DMS114 treated with DMSO at 0.1 percent for 48 hours (cell line): ENCODE results near the gene TIMM17A.

Experiments used
- DNase-seq: peaks from one replicate; lab custom pipeline; 2025; ENCODE audit not compliant: unreplicated experiment; lab: John Stamatoyannopoulos, UW

TIMM17A gene

DNA sequence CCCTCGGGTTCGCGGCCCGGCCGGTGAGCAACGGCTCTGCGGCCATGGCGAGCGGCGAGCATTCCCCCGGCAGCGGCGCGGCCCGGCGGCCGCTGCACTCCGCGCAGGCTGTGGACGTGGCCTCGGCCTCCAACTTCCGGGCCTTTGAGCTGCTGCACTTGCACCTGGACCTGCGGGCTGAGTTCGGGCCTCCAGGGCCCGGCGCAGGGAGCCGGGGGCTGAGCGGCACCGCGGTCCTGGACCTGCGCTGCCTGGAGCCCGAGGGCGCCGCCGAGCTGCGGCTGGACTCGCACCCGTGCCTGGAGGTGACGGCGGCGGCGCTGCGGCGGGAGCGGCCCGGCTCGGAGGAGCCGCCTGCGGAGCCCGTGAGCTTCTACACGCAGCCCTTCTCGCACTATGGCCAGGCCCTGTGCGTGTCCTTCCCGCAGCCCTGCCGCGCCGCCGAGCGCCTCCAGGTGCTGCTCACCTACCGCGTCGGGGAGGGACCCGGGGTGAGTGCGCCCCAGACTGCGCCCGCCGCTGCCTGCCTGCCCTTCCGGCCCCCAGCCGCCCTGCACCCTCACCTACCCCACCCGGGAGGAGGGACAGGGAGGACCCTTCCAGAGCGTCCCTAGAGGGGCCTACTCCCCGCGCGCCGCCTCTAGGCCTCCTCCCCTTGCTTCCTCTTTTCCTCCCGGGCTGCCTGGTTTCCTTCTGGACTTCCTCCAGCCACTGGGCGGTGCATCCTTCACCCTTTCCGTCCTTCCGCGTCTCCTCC, 27.5 kb downstream of the TIMM17A start, which contains the start of gene RNPEP:
RNPEP (plus strand) TSS at position 26 of the 757 bp plus-strand sequence; CDS start at position 45, 19 bp downstream.
- DNase-seq = peak; percentile 58

DNA sequence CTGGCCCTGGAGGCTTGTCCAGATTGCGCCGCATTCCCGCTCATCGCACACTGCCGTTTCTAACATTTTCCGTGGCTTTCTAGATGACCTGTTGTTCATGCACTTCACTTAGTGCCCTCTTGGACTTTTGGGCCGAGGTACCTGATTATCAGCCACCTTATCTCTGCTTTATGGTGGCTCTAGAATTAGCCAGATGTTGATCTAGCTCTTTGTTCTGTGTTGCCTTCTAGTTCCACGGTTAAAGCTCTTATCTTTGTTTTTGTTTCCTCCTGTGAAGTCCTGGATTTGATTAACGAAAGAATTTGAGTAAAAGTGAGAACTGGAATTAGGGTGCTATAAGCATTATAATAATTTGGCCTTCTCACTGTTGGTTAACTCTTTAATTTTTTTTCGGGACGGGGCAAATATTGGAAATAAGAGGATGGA, 28.1 kb downstream of the TIMM17A start:
- DNase-seq = no peak

DNA sequence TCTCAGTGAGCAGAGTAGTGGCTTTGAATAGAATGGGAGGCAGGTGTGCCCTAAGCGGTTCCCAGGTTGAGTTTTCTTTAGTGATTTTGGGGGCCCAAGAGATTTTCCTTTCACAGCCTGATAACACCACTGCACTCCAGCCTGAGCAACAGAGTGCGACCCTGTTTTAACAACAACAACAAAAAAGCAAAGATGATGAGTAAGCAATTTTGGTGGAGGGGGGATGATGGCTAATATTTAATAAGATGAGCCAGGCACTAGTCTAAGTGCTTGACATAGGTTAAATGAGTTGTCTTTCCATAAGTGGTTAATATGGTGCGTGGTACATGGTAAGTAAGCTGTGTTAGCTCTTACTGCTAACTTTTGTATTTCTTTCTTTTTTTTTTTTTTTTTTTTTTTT, 29.1 kb downstream of the TIMM17A start:
- no peak for DNase-seq

DNA sequence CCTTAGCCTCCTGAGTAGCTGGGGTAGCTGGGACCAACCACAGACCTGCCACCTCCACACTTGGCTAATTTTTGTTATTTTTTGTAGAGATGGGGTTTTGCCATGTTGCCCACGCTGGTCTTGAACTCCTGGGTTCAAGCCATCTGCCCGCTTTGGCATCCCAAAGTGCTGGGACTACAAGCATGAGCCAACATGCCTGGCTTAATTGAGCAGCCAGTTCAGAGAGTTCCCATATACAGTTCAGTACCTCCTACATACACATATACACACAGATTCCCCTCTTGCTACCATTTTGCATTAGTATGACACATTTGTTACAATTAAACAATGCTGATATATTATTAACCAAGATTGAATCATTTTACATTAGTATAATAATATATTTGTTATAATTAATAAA, 30.1 kb downstream of the TIMM17A start:
- DNase-seq = no peak

DNA sequence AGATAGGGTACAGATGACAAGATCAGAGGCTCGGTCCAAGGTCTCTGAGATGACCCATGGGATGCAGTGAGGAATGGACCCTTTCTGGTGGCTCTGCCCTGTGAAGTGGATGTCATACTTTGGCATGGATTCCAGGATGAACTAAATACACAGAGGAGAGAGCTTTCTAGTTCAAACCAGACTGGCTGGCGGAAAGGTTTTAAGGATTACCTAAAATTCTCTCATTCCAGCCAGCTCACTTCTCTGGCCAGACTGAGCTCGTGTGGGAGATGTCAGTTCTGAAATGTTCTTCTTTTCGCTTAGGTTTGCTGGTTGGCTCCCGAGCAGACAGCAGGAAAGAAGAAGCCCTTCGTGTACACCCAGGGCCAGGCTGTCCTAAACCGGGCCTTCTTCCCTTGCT, 33.3 kb downstream of the TIMM17A start:
- DNase-seq = no peak

DNA sequence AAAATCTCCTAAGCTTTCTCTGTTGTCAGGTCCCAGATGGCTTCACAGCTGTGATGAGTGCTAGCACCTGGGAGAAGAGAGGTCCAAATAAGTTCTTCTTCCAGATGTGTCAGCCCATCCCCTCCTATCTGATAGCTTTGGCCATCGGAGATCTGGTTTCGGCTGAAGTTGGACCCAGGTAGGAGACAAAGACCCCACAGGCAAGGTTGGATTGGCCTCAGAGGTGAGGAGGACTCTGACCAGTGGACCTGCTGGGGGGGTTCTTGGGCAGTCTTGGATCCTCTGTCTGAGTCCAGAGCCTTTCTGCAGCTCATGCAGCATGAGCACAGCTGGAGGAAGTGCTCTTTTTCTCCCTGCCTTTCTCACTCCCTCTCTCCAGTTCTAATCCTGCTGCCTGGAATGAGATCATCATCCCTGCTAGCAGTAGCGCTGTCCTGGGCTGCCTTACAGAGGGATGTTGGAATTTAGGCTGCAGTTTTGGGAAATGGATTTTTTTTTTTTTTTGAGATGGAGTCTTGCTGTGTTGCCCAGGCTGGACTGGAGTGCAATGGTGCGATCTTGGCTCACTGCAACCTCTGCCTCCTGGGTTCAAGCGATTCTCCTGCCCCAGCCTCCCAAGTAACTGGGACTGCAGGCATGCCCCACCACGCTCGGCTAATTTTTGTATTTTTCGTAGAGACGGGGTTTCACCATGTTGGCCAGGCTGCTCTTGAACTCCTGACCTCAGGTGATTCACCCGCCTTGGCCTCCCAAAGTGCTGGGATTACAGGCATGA, 34.2 kb downstream of the TIMM17A start:
- DNase-seq = no peak

DNA sequence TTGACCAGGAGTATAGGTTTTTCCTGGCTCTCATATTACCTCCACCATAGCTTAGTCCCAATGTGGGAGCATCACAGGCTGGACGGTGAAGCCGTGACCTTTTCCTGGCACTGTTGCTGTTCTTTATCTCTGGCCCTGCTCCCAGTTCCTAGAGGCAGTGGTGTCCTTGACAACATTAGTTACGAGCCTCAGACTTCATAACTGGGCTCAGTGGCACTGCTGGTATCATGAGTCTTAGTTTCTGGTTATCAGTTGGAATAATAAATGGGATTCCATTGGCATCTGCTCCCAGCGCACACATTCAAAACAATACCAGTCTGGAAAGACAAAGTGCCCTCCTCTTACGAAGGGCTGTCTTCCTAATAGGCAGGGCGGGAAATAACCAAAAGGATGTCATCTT, 35.1 kb downstream of the TIMM17A start:
- no peak for DNase-seq

DNA sequence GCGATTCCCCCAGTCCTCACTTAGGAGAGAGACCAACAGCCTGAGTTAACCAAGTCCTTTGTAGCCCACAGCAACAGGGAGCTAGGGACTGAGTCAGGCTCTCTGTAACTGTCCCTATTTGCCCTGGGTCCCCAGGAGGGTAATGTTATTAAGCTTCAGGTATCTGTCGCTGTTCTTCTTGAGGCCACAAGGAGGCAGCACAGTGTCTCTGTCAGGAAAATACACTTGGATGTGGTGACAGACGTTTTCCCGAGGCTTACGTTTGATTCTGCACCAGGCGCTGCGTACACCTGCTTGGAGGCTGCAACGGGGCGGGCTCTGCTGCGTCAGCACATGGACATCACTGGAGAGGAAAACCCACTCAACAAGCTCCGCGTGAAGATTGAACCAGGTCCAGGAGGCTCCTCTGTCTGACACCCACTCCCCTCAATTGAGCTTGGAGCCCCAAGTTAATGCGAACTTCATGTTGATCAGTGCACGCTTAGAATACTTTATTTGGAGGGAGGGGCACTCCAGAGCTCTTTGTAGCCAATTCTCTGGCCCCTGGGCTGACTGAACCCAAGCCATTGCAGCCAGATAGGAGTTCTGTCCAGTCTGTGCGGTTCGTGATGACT, 44.4 kb downstream of the TIMM17A start:
- peak; percentile 30 for DNase-seq

DNA sequence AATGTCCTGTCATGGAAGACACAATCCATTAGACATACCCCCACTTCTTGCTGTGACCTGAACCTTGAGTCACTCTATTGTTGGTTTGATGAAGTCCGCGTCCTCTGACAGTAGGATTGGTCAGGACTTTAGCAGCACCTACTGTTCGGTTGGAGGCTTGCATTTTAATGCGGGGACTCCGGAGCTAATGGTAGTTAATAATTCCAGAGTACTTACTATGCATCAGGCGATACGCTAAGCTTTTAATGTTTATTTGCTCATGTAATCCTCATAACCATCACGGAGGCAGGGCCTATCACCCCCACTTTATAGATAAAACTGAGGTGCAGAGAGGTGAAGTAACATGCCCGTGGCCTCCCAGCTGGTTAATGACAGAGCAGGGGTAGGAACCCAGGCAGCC, 47.2 kb downstream of the TIMM17A start:
- DNase-seq = no peak

DNA sequence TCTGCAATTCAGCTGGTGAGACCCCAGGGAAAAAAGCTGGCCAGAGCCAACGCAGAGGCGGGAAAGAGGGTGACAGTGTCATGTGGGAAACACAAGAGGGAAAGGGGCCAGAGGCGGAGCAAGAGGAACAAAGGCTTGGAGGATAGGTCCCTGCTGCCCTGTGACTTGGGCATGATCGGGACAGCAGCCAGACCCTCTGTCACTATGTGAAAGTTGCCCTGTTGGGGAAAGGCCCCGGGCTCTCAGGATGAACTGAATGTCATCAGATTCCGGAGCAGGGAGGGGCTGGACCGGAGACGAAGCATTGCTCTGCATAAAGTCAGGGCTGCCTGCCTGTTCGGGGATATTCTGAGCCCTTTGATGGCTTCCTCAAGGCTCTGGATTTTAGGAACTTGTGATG, 49.4 kb downstream of the TIMM17A start:
- DNase-seq = no peak

DNA sequence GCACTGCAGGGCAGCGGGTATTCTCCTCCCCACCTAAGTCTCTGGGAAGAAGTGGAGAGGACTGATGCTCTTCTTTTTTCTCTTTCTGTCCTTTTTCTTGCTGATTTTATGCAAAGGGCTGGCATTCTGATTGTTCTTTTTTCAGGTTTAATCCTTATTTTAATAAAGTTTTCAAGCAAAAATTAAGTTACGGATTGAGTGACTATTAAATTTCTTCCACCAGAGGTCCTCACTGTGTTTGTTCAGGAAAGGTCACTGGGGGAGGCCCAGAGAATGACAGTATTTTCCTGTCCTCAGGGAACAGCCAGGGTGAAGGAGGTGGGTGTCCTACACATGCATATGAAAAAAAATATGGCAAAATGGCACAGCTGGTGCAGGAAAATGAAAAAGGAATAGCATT, 50.7 kb downstream of the TIMM17A start:
- no peak for DNase-seq

DNA sequence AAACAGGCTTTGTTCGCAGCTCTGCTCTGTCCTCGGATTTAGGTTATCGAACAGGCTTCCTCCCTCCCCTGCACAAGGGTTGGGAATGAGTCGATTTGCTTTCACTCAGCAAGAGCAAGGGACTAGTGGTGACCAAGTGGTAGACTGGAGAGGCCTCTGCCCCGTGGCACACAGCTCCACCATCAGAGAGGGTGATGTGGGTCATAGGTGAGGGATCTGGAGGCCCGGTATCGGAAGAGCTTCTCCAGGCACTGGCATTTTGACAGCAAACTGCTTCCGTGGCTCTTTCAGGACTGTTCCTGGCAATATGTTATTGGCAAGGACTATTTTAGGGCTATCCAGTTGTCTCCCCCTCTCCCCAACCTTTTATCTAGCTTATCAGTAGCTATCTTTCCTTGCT, 52.0 kb downstream of the TIMM17A start:
- DNase-seq = no peak

DNA sequence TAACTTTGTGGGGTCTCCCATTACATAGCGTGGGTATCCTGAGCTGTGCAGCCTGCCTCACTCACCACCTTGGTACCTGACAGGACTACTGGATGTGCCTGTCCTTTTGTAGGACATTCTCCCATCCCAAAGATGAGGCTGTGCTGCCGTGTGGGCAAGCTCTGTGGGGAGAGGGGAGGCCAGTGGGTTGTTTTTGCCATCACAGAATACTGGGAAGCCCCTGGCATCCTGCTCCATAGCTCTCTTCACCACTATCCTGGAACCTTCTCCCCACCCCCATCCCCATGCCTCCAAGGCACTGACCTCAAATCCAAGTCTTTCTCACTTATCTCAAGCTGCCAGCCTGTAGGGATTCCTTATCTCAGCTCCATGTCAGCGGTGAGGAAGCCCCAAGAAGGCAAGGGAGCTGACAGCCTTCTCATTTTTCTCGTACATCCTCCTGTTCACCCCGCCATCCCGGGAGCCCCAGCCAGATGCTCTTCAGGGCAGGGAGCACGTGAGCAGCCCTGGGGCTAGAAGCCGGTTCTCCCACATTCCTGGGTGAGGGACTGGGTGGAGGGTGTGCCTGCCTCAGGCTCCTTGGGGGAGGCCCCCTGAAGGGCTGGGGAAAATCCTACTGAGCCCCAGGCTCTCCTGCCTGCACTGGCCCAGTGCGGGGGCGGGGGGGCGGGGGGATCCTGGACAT, 52.6 kb downstream of the TIMM17A start:
- DNase-seq = no peak

DNA sequence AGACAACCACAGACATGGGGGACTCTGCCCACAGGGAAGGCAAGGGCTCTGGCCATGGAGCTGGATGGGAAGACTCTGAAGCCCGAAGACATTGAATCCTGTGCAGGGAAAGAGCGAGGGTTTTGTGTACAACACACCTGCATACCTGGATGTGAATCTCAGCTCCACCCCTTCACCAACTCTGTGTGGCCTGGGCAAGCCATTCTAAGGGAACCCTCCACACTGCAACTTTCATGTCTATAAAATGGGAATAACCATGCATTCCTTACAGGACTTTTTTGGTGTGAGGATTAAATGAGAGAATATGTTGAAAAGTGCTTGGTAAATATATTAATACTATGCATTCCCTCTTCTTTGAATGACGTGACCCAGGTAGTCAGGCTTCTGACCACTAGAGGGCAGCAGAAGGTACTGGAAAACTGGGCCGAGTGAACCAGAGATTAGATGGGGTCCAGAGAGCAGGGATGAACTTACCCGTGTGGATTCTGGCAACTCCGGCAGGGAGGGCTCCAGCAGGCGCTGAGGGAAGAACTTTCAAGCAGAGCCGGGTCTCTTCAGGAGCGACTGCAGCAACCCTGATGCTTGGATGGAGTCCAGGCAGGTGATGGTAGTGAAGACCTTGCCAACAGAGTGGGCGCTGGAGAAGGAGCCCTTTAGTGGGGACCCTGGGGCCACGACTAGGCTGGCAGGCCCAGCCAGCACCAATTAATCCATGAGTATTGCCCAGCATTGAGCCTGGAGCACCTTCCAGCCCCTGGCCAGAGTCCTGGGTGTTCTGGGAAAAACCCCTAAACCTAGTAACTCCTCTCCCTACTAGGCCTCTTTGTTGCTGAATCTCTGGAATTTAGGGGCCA, 54.2 kb downstream of the TIMM17A start:
- DNase-seq = peak; percentile 61

DNA sequence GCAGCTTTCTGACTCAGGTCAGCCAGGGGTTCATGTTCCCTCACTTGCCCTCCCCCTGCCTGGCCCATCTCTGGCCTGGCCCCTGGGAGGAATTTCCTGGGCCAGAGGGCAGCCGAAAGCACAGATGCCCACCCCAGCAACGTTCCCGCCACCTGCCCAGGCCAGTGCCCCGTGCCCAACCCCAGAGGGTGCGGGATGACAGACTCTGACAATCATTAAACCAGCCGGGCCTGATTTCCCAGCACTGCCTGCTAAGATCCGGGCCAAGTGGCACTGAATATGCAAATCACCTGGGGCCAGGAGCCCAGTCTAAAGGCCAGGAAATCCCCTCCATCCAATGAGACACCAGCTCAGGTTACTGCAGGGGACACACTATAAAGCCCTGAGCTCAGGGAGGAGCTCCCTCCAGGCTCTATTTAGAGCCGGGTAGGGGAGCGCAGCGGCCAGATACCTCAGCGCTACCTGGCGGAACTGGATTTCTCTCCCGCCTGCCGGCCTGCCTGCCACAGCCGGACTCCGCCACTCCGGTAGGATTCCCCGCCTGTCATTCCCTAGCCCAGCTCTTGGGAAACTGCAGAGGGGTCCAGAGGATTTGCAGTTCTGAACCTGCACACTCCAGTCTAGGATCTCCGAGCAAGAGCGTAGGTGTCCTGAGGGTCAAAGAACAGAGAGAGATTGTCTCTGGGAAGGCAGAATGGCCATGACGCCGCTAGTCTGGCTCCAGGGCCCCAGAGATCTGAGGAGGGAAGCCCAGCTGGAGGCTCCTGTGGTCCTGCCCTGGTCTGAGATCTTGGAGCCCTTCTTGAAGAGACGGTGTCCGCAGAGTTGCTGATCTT, 55.1 kb downstream of the TIMM17A start, which contains the start of gene ELF3:
ELF3 (plus strand) TSS at position 408 of the 836 bp plus-strand sequence. CDS start 550 bp downstream, outside the sequence.
- no peak for DNase-seq

DNA sequence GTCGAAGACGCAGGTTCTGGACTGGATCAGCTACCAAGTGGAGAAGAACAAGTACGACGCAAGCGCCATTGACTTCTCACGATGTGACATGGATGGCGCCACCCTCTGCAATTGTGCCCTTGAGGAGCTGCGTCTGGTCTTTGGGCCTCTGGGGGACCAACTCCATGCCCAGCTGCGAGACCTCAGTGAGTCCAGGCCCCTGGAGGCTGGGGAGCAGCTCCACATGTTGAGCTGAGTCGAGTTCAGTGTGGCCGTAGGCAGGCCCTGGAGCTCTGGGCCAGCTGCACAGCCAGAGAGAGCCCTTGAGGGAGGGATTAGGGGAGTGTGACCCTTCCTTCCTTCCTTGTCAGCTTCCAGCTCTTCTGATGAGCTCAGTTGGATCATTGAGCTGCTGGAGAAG, 56.7 kb downstream of the TIMM17A start:
- DNase-seq = no peak

DNA sequence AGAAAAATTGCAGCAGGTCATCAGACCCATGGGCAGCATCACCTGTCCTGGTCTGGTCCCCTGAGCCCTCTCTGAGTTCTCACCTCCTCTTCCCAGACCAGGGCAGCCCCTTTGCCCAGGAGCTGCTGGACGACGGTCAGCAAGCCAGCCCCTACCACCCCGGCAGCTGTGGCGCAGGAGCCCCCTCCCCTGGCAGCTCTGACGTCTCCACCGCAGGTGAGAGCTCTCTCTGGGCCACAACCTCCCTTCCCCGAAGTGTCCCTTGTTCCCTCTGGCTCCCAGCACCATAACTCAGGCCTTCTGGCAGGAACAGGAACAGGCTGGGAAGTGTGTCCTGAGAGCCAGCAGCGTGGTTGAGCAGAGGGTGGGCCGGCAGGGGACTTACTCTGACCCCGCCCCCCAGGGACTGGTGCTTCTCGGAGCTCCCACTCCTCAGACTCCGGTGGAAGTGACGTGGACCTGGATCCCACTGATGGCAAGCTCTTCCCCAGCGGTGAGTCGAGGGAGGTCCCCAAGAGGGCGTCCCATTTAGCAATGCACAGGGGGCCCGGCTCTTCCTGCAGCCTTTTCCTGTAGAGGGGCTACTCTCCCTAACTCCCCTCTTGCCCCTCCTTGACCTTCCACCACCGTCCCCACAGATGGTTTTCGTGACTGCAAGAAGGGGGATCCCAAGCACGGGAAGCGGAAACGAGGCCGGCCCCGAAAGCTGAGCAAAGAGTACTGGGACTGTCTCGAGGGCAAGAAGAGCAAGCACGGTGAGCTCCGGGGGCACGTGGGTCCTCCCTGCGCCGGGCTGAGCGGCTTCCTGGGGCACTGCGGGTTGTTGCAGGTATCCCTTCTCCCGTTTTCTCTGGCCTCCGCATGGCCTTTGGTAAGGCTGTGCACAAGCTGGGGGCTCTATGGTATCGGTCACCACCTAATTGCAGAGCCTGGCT, 57.5 kb downstream of the TIMM17A start:
- no peak for DNase-seq

DNA sequence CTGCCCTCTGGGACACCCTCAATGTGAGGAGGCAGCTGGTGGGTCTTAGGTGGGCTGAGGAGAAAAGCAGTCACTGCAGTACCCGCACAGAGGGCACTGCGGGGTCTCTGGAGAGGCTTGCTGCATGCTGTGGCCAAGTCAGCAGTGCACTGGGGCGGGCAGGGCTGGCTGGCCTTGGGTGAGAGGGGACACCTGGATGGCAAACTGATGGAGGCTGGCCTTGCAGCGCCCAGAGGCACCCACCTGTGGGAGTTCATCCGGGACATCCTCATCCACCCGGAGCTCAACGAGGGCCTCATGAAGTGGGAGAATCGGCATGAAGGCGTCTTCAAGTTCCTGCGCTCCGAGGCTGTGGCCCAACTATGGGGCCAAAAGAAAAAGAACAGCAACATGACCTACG, 58.3 kb downstream of the TIMM17A start:
- no peak for DNase-seq
